ENCODE results near the gene NPAS3.

DNA sequence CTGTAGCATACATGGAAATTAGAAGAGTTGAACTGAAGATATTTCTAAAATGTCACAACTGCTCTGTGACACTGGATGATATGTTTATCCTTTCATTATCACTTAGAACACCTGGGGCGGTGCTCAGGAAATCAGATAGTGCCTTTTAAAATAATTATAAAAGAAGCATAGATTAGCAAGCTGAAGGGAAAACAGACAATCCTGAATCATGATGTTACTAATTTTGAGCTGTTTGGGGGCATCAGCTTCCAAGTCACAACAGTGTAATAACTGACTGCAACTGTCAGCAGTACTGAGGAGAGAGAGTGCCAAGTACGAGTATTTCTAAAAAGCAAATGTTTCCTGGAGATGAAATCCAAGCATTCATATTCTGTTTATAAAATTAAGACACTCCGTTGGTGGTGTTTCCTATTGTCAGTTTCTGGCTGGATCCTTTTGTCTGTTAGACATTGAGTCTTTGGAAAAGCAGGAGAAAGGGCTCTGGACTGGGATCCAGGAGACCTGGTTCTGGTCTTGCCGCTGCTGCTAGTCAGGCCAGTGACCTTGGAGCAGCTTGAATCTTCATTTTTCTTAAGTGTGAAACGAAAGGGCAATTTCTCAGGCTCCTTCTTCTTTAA, 632.1 kb downstream of the NPAS3 start:
- no peak for TF ChIP-seq POLR2A (IDR thresholded peaks at IDR 0.05)
- TF ChIP-seq, protein P1, sequence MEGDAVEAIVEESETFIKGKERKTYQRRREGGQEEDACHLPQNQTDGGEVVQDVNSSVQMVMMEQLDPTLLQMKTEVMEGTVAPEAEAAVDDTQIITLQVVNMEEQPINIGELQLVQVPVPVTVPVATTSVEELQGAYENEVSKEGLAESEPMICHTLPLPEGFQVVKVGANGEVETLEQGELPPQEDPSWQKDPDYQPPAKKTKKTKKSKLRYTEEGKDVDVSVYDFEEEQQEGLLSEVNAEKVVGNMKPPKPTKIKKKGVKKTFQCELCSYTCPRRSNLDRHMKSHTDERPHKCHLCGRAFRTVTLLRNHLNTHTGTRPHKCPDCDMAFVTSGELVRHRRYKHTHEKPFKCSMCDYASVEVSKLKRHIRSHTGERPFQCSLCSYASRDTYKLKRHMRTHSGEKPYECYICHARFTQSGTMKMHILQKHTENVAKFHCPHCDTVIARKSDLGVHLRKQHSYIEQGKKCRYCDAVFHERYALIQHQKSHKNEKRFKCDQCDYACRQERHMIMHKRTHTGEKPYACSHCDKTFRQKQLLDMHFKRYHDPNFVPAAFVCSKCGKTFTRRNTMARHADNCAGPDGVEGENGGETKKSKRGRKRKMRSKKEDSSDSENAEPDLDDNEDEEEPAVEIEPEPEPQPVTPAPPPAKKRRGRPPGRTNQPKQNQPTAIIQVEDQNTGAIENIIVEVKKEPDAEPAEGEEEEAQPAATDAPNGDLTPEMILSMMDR (IDR thresholded peaks at IDR 0.05 in 8 of 11, conservative IDR thresholded peaks at IDR 0.05 in 3 of 11), result no peak
